HG02759 (cell line): ENCODE measurements around the gene SRSF11.

Experiments
- ATAC-seq: cut with Tn5 transposase; IDR thresholded peaks from one replicate; pipeline ENCODE4 v1.9.1; 2021; ENCODE audit warnings: mild to moderate bottlenecking, moderate library complexity; ENCODE audit not compliant: unreplicated experiment

SRSF11 gene

DNA sequence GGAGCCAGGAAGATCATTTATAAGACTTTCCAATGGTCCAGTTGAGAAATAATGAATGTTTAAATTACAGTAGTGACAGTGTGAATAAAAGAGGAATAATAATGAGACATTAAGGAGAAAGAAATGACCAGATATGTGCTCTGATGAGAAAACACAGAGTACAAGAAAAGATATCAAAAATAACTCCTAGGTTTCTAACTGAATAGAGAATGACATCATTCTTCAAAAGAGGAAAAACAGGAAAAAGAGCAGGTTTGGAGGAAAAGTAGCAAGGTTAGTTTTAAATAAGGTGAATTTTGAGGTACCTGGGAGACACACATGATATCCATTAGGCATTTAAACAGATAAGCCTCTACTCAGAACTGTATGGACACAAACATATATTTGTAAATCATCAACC is 78.3 kb downstream of the SRSF11 start:
- no peak for ATAC-seq
